NCI-H2107 treated with DMSO at 0.1 percent for 48 hours (cell line): ENCODE data around the gene TSSC4.

Source experiments
- DNase-seq: peaks from one replicate; lab custom pipeline; 2025; ENCODE audit not compliant: unreplicated experiment; lab: John Stamatoyannopoulos, UW

TSSC4 gene

GRCh38 chr11:2446590-2447252, 46.2 kb downstream of the TSSC4 start:
- DNase-seq = no peak

- no peak for DNase-seq
These were observed 46.9 kb downstream of the TSSC4 start for GRCh38 chr11:2447253-2447950.

- DNase-seq = no peak
These were observed 47.6 kb downstream of the TSSC4 start for GRCh38 chr11:2447951-2448650.

GRCh38 chr11:2448661-2449547, 48.4 kb downstream of the TSSC4 start:
- DNase-seq = no peak

GRCh38 chr11:2449548-2450320, 49.2 kb downstream of the TSSC4 start:
- DNase-seq = no peak

GRCh38 chr11:2450321-2451041, 49.9 kb downstream of the TSSC4 start:
- DNase-seq = no peak

GRCh38 chr11:2451336-2451735, 50.8 kb downstream of the TSSC4 start:
- no peak for DNase-seq

- DNase-seq = no peak
These were observed 51.4 kb downstream of the TSSC4 start for GRCh38 chr11:2451916-2452315.

- no peak for DNase-seq
These were observed 51.9 kb downstream of the TSSC4 start for GRCh38 chr11:2452321-2453012.

- no peak for DNase-seq
These were observed 52.9 kb downstream of the TSSC4 start for GRCh38 chr11:2453436-2453835.
